ENCODE measurements around the gene TRAPPC10. TPM values are rescaled to one million over a fixed set of nuclear protein-coding genes. Genes with fewer than 3 reads are reported as not detected.

TRAPPC10 gene
- total and polyA plus RNA-seq, 9 of the 15 experiments (the other 6 are each of a cell fraction or from before 2014, with no cell fraction given), result 1.1 to 33.8 (median 24.3) TPM

GRCh38 chr21:44012474-44013379 lies 618 bp downstream of the TRAPPC10 start (continued):
- TF ChIP-seq ZNF165 (CRISPR knock-in tag; IDR thresholded peaks at IDR 0.05; ENCODE audit: borderline replicate concordance) (no peak), HNRNPL (IDR thresholded peaks at IDR 0.05; ENCODE audit: low read depth, low read length) (peak; percentile 90; the same call in 1 of the 2 replicates), NFRKB (IDR thresholded peaks at IDR 0.05; ENCODE audit: low read depth) (no peak; the same call in 1 of the 2 replicates), E2F4 (CRISPR knock-in tag; IDR thresholded peaks at IDR 0.05; ENCODE audit: low read depth) (no peak), ZNF75A (CRISPR knock-in tag; IDR thresholded peaks at IDR 0.05) (no peak), BRD4 (IDR thresholded peaks at IDR 0.05) (0 out of 2 replicates have a peak, but pooled peaks have one; percentile 24), HMGN3 (IDR thresholded peaks at IDR 0.05; ENCODE audit: borderline replicate concordance, extremely low read depth, insufficient read length, low read depth, low read length) (peak; percentile 66), SIRT6 (IDR thresholded peaks at IDR 0.05; ENCODE audit: low read depth, low read length) (no peak), PCBP1 (IDR thresholded peaks at IDR 0.05; ENCODE audit: low read depth, low read length, poor library complexity, severe bottlenecking) (peak; percentile 41), POLR2AphosphoS2 (IDR thresholded peaks at IDR 0.05; ENCODE audit: low read length) (no peak), SRSF7 (optimal IDR thresholded peaks at IDR 0.05; ENCODE audit: low read depth, low read length) (no peak), RBM14 (IDR thresholded peaks at IDR 0.05; ENCODE audit: borderline replicate concordance, insufficient read depth, low read depth, low read length) (no peak), HDAC2 (IDR thresholded peaks at IDR 0.05) (peak; percentile 38; the same call in 1 of the 2 replicates), ZSCAN29 (IDR thresholded peaks at IDR 0.05) (no peak), ETV6 (IDR thresholded peaks at IDR 0.05; ENCODE audit: borderline replicate concordance in 1 of 2, low read depth in 2 of 2, low read length in 1 of 2) (no peak), ETV6 (CRISPR knock-in tag; IDR thresholded peaks at IDR 0.05; ENCODE audit: borderline replicate concordance) (no peak), ZNF239 (CRISPR knock-in tag; IDR thresholded peaks at IDR 0.05) (no peak), TFAM (CRISPR knock-in tag; conservative IDR thresholded peaks at IDR 0.05) (no peak), TSHZ1 (CRISPR knock-in tag; IDR thresholded peaks at IDR 0.05) (no peak), ILK (tag; IDR thresholded peaks at IDR 0.05; ENCODE audit: borderline replicate concordance, low read depth) (no peak), MCM2 (IDR thresholded peaks at IDR 0.05; ENCODE audit: low read depth) (no peak), TSC22D4 (tag; IDR thresholded peaks at IDR 0.05) (no peak)

All from K562 (cell line).